ENCODE results near the gene EXOSC5. TPM values are rescaled to one million over a fixed set of nuclear protein-coding genes. Genes with fewer than 3 reads are reported as not detected.
"Not testable (repeated sequence)": the region's sequence is repeated elsewhere in the genome, so short reads cannot be mapped to it uniquely, and the experiment has no call there.

EXOSC5 gene
- total and polyA plus RNA-seq, 4 experiments from 2014 or later: 18.2 to 58.6 (median 34.7) TPM

- H3K9me3 Mint-ChIP-seq: no peaks in the 10 kb centered on the region
- Histone ChIP-seq H3K4me3 (ENCODE audit: low read length in 2 of 2) (no peak overlapping the region), H3K27ac (ENCODE audit: low read depth, low read length) (no peak overlapping the region), H3K9me3 (ENCODE audit: control insufficient read depth in 1 of 2, low read length in 2 of 2) (no peaks in the 10 kb centered on the region), H3K4me1 (ENCODE audit: insufficient read depth, low read length) (peaks cover 4% of the 10 kb centered on the region), H3K36me3 (ENCODE audit: insufficient read depth, low read length) (peaks cover 49% of the 10 kb centered on the region), H3K27me3 (ENCODE audit: insufficient read depth, low read length) (no peaks in the 10 kb centered on the region)
- peaks cover 7 to 20% (median 13%) of the 10 kb centered on the region in 4 donors for H3K4me1 Mint-ChIP-seq
- no peak for DNase-seq
- intact Hi-C loops (cut with micrococcal nuclease): no loop called here
- H3K36me3 Mint-ChIP-seq: peaks cover 17 to 42% of the 10 kb centered on the region in 2 donors
- H3K27me3 Mint-ChIP-seq: no peaks in the 10 kb centered on the region
- H3K27ac Mint-ChIP-seq: peak overlapping the region in 1 of 7 donors; percentile 84
- POLR2A ChIA-PET (ENCODE audit: partially characterized antibody): interaction anchor here (1.4 kb wide), 1 partner anchor 136 kb away, joined by 3 read pairs; no protein-coding TSS in a partner anchor
- H3K4me3 Mint-ChIP-seq: no peak overlapping the region
- CTCF ChIA-PET (ENCODE audit: partially characterized antibody): no interaction called here
Observed at GRCh38 chr19:41411968-41412265, 14.8 kb upstream of the EXOSC5 start.

GRCh38 chr19:41411100-41411967 lies 14.2 kb upstream of the EXOSC5 start:
- intact Hi-C loops (cut with micrococcal nuclease): no loop called here
- Histone ChIP-seq H3K27me3 (ENCODE audit: insufficient read depth, low read length) (no peaks in the 10 kb centered on the region), H3K27ac (ENCODE audit: low read depth, low read length) (no peak overlapping the region), H3K4me3 (ENCODE audit: low read length in 2 of 2) (no peak overlapping the region), H3K9me3 (ENCODE audit: control insufficient read depth in 1 of 2, low read length in 2 of 2) (no peaks in the 10 kb centered on the region), H3K36me3 (ENCODE audit: insufficient read depth, low read length) (peaks cover 43% of the 10 kb centered on the region), H3K4me1 (ENCODE audit: insufficient read depth, low read length) (peaks cover 4% of the 10 kb centered on the region)
- Mint-ChIP-seq H3K4me1 (peaks cover 7 to 21% (median 15%) of the 10 kb centered on the region in 4 donors), H3K27me3 (no peaks in the 10 kb centered on the region), H3K36me3 (peaks cover 17 to 42% of the 10 kb centered on the region in 2 donors), H3K4me3 (peak overlapping the region in 1 of 8 donors; percentile 36), H3K27ac (no peak overlapping the region), H3K9me3 (no peaks in the 10 kb centered on the region)
- DNase-seq: no peak
- POLR2A ChIA-PET (ENCODE audit: partially characterized antibody): interaction anchor here (1.4 kb wide), 1 partner anchor 137 kb away, joined by 3 read pairs; no protein-coding TSS in a partner anchor
- CTCF ChIA-PET (ENCODE audit: partially characterized antibody): no interaction called here

- no peaks in the 10 kb centered on the region for H3K27me3 Mint-ChIP-seq
- peaks cover 7 to 21% (median 15%) of the 10 kb centered on the region in 4 donors for H3K4me1 Mint-ChIP-seq
- peaks cover 17 to 38% of the 10 kb centered on the region in 2 donors for H3K36me3 Mint-ChIP-seq
- Histone ChIP-seq H3K27me3 (ENCODE audit: insufficient read depth, low read length) (no peaks in the 10 kb centered on the region), H3K36me3 (ENCODE audit: insufficient read depth, low read length) (peaks cover 41% of the 10 kb centered on the region), H3K4me3 (ENCODE audit: low read length in 2 of 2) (no peak overlapping the region), H3K27ac (ENCODE audit: low read depth, low read length) (no peak overlapping the region), H3K9me3 (ENCODE audit: control insufficient read depth in 1 of 2, low read length in 2 of 2) (no peaks in the 10 kb centered on the region), H3K4me1 (ENCODE audit: insufficient read depth, low read length) (peaks cover 4% of the 10 kb centered on the region)
- H3K27ac Mint-ChIP-seq: peak overlapping the region in 1 of 7 donors; percentile 54
- no peak for DNase-seq
- CTCF ChIA-PET (ENCODE audit: partially characterized antibody): interaction anchor here (1.0 kb wide), 1 partner anchor 21 kb away, joined by 3 read pairs; no protein-coding TSS in a partner anchor
- no peak overlapping the region for H3K4me3 Mint-ChIP-seq
- H3K9me3 Mint-ChIP-seq: no peaks in the 10 kb centered on the region
- POLR2A ChIA-PET (ENCODE audit: partially characterized antibody): no interaction called here
- intact Hi-C loops (cut with micrococcal nuclease): no loop called here
Observed at GRCh38 chr19:41410336-41411054, 13.3 kb upstream of the EXOSC5 start.

- H3K4me3 Mint-ChIP-seq: no peak overlapping the region
- peaks cover 8 to 21% (median 15%) of the 10 kb centered on the region in 4 donors for H3K4me1 Mint-ChIP-seq
- H3K27me3 Mint-ChIP-seq: no peaks in the 10 kb centered on the region
- H3K9me3 ChIP-seq (ENCODE audit: control insufficient read depth in 1 of 2, low read length in 2 of 2): no peaks in the 10 kb centered on the region
- no peak for DNase-seq
- peaks cover 29% of the 10 kb centered on the region for H3K36me3 ChIP-seq (ENCODE audit: insufficient read depth, low read length)
- H3K27me3 ChIP-seq (ENCODE audit: insufficient read depth, low read length): no peaks in the 10 kb centered on the region
- intact Hi-C loops (cut with micrococcal nuclease): no loop called here
- ChIA-PET POLR2A (ENCODE audit: partially characterized antibody) (interaction anchor here (1.4 to 2.1 kb wide), 2 partner anchors 11 to 51 kb away, joined by 3 to 4 read pairs; no protein-coding TSS in a partner anchor), CTCF (ENCODE audit: partially characterized antibody) (interaction anchor here (1.0 kb wide), 1 partner anchor 22 kb away, joined by 3 read pairs; no protein-coding TSS in a partner anchor)
- H3K4me3 ChIP-seq (ENCODE audit: low read length in 2 of 2): no peak overlapping the region
- H3K9me3 Mint-ChIP-seq: no peaks in the 10 kb centered on the region
- H3K4me1 ChIP-seq (ENCODE audit: insufficient read depth, low read length): peaks cover 4% of the 10 kb centered on the region
- no peak overlapping the region for H3K27ac ChIP-seq (ENCODE audit: low read depth, low read length)
- H3K36me3 Mint-ChIP-seq: peaks cover 12 to 34% of the 10 kb centered on the region in 2 donors
- peak overlapping the region in 3 of 7 donors; percentile 19 to 87 (median 29) for H3K27ac Mint-ChIP-seq
Observed at GRCh38 chr19:41409288-41409687, 12.1 kb upstream of the EXOSC5 start.

GRCh38 chr19:41408846-41409245 lies 11.7 kb upstream of the EXOSC5 start:
- peaks cover 12 to 32% of the 10 kb centered on the region in 2 donors for H3K36me3 Mint-ChIP-seq
- not testable (repeated sequence) for H3K9me3 ChIP-seq (ENCODE audit: control insufficient read depth in 1 of 2, low read length in 2 of 2); H3K27ac ChIP-seq (ENCODE audit: low read depth, low read length)

GRCh38 chr19:41408256-41408655 lies 11.1 kb upstream of the EXOSC5 start:
- peaks cover 4% of the 10 kb centered on the region for H3K4me1 ChIP-seq (ENCODE audit: insufficient read depth, low read length)
- no peaks in the 10 kb centered on the region for H3K27me3 ChIP-seq (ENCODE audit: insufficient read depth, low read length)
- ChIA-PET CTCF (ENCODE audit: partially characterized antibody) (interaction anchor here (0.7 kb wide), 1 partner anchor 1470 kb away, joined by 3 read pairs; no protein-coding TSS in a partner anchor), POLR2A (ENCODE audit: partially characterized antibody) (interaction anchor here (1.4 to 2.1 kb wide), 2 partner anchors 13 to 50 kb away, joined by 3 to 4 read pairs; no protein-coding TSS in a partner anchor)
- H3K27ac ChIP-seq (ENCODE audit: low read depth, low read length): no peak overlapping the region
- Mint-ChIP-seq H3K27ac (no peak overlapping the region), H3K4me3 (no peak overlapping the region), H3K9me3 (no peaks in the 10 kb centered on the region), H3K4me1 (peaks cover 11 to 25% (median 16%) of the 10 kb centered on the region in 4 donors), H3K27me3 (no peaks in the 10 kb centered on the region), H3K36me3 (peaks cover 7 to 30% of the 10 kb centered on the region in 2 donors)
- H3K9me3 ChIP-seq (ENCODE audit: control insufficient read depth in 1 of 2, low read length in 2 of 2): no peaks in the 10 kb centered on the region
- no peak for DNase-seq
- peaks cover 19% of the 10 kb centered on the region for H3K36me3 ChIP-seq (ENCODE audit: insufficient read depth, low read length)
- H3K4me3 ChIP-seq (ENCODE audit: low read length in 2 of 2): no peak overlapping the region
- intact Hi-C loops (cut with micrococcal nuclease): no loop called here

More at GRCh38 chr19:41408846-41409245, 11.7 kb upstream of the EXOSC5 start:
- H3K4me3 ChIP-seq (ENCODE audit: low read length in 2 of 2); H3K27me3 ChIP-seq (ENCODE audit: insufficient read depth, low read length); H3K9me3 Mint-ChIP-seq; DNase-seq; CTCF ChIA-PET (ENCODE audit: partially characterized antibody); intact Hi-C loops (cut with micrococcal nuclease); H3K4me3 Mint-ChIP-seq; H3K27me3 Mint-ChIP-seq; H3K4me1 ChIP-seq (ENCODE audit: insufficient read depth, low read length): not testable (repeated sequence)
- peaks cover 25% of the 10 kb centered on the region for H3K36me3 ChIP-seq (ENCODE audit: insufficient read depth, low read length)
- peak overlapping the region in 2 of 7 donors; percentile 10 to 77 for H3K27ac Mint-ChIP-seq
- H3K4me1 Mint-ChIP-seq: peaks cover 8 to 21% (median 15%) of the 10 kb centered on the region in 4 donors
- POLR2A ChIA-PET (ENCODE audit: partially characterized antibody): interaction anchor here (1.4 to 2.1 kb wide), 2 partner anchors 12 to 51 kb away, joined by 3 to 4 read pairs; no protein-coding TSS in a partner anchor

- no peaks in the 10 kb centered on the region for H3K27me3 Mint-ChIP-seq
- intact Hi-C loops (cut with micrococcal nuclease): no loop called here
- CTCF ChIA-PET (ENCODE audit: partially characterized antibody): interaction anchor here (1.2 kb wide), 1 partner anchor 43 kb away, joined by 3 read pairs; no protein-coding TSS in a partner anchor
- peak overlapping the region in 1 of 7 donors; percentile 53 for H3K27ac Mint-ChIP-seq
- Histone ChIP-seq H3K9me3 (ENCODE audit: control insufficient read depth in 1 of 2, low read length in 2 of 2) (no peaks in the 10 kb centered on the region), H3K36me3 (ENCODE audit: insufficient read depth, low read length) (peaks cover 14% of the 10 kb centered on the region), H3K4me3 (ENCODE audit: low read length in 2 of 2) (no peak overlapping the region), H3K27ac (ENCODE audit: low read depth, low read length) (no peak overlapping the region), H3K27me3 (ENCODE audit: insufficient read depth, low read length) (no peaks in the 10 kb centered on the region), H3K4me1 (ENCODE audit: insufficient read depth, low read length) (peaks cover 4% of the 10 kb centered on the region)
- no peak for DNase-seq
- H3K9me3 Mint-ChIP-seq: no peaks in the 10 kb centered on the region
- POLR2A ChIA-PET (ENCODE audit: partially characterized antibody): no interaction called here
- peaks cover 7 to 28% of the 10 kb centered on the region in 2 donors for H3K36me3 Mint-ChIP-seq
- no peak overlapping the region for H3K4me3 Mint-ChIP-seq
- H3K4me1 Mint-ChIP-seq: peaks cover 11 to 29% (median 16%) of the 10 kb centered on the region in 4 donors
Observed at GRCh38 chr19:41407271-41407670, 10.1 kb upstream of the EXOSC5 start.

All from CD4-positive, alpha-beta memory T cell (primary cell).